Esophagus muscularis mucosa (tissue), 4 donors: ENCODE measurements around the gene LTBP1.

Experiments
- EP300 ChIP-seq: sonication (generic); formaldehyde crosslinking; IDR thresholded peaks from one replicate; pipeline ENCODE4 v1.6.1; 2017; ENCODE audit warnings: antibody characterized with exemption
- POLR2AphosphoS5 ChIP-seq, 2 donors: sonication (generic); formaldehyde crosslinking; IDR thresholded peaks; one replicate each; pipeline ENCODE4 v1.6.1; 2017; ENCODE audit warnings: antibody characterized with exemption in 2 of 2
- TF ChIP-seq, protein P1 (sequence below), 3 experiments: fragments of 200-600 bp in 2 of 3; fragments of 450-650 bp in 1 of 3; sonication (generic) in 2 of 3; IDR thresholded peaks; one replicate each; pipeline ENCODE4 v1.5.1; 2017 to 2019; ENCODE audit warnings: antibody characterized with exemption in 3 of 3, mild to moderate bottlenecking in 2 of 3, moderate library complexity in 1 of 3

- TF ChIP-seq, protein P1, sequence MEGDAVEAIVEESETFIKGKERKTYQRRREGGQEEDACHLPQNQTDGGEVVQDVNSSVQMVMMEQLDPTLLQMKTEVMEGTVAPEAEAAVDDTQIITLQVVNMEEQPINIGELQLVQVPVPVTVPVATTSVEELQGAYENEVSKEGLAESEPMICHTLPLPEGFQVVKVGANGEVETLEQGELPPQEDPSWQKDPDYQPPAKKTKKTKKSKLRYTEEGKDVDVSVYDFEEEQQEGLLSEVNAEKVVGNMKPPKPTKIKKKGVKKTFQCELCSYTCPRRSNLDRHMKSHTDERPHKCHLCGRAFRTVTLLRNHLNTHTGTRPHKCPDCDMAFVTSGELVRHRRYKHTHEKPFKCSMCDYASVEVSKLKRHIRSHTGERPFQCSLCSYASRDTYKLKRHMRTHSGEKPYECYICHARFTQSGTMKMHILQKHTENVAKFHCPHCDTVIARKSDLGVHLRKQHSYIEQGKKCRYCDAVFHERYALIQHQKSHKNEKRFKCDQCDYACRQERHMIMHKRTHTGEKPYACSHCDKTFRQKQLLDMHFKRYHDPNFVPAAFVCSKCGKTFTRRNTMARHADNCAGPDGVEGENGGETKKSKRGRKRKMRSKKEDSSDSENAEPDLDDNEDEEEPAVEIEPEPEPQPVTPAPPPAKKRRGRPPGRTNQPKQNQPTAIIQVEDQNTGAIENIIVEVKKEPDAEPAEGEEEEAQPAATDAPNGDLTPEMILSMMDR (IDR thresholded peaks at IDR 0.05) = no peak
- TF ChIP-seq POLR2AphosphoS5 (IDR thresholded peaks at IDR 0.05) (no peak), EP300 (no peak)
These were observed 430.3 kb downstream of the LTBP1 start for GRCh38 chr2:33377048-33377447.
